NK-92 (cell line): ENCODE measurements around the gene LAX1.

Source experiments
- DNase-seq: peaks from one replicate; lab custom pipeline; 2025; ENCODE audit not compliant: unreplicated experiment; lab: John Stamatoyannopoulos, UW

The LAX1 gene

GRCh38 chr1:203807196-203807595, 42.2 kb downstream of the LAX1 start:
- no peak for DNase-seq

- no peak for DNase-seq
These were observed 48.8 kb downstream of the LAX1 start for GRCh38 chr1:203813581-203814341.

GRCh38 chr1:203818399-203818798, 53.4 kb downstream of the LAX1 start:
- DNase-seq, result no peak

- no peak for DNase-seq
These were observed 58.3 kb downstream of the LAX1 start for GRCh38 chr1:203823306-203823705.
